Measurements from ENCODE around the gene RPL10A.
A peak's percentile ranks its signal among the peaks of the same experiment; 100 is the strongest.
"Not testable (repeated sequence)": the region's sequence is repeated elsewhere in the genome, so short reads cannot be mapped to it uniquely, and the experiment has no call there.

RPL10A gene

GRCh38 chr6:35432291-35432690 is 35.9 kb upstream of the RPL10A start:
- TF ChIP-seq ZNF8 (CRISPR knock-in tag; IDR thresholded peaks at IDR 0.05) (no peak), ZNF70 (CRISPR knock-in tag; IDR thresholded peaks at IDR 0.05) (no peak), CSDC2 (CRISPR knock-in tag; IDR thresholded peaks at IDR 0.05) (no peak), POU6F1 (CRISPR knock-in tag; IDR thresholded peaks at IDR 0.05; ENCODE audit: borderline replicate concordance, low read depth) (no peak), PPARA (CRISPR knock-in tag; IDR thresholded peaks at IDR 0.05; ENCODE audit: borderline replicate concordance) (no peak), ZFP30 (CRISPR knock-in tag; IDR thresholded peaks at IDR 0.05) (no peak), SNAI2 (CRISPR knock-in tag; IDR thresholded peaks at IDR 0.05) (no peak), ISL1 (CRISPR knock-in tag; IDR thresholded peaks at IDR 0.05) (no peak)
- TF ChIP-seq, protein P1, sequence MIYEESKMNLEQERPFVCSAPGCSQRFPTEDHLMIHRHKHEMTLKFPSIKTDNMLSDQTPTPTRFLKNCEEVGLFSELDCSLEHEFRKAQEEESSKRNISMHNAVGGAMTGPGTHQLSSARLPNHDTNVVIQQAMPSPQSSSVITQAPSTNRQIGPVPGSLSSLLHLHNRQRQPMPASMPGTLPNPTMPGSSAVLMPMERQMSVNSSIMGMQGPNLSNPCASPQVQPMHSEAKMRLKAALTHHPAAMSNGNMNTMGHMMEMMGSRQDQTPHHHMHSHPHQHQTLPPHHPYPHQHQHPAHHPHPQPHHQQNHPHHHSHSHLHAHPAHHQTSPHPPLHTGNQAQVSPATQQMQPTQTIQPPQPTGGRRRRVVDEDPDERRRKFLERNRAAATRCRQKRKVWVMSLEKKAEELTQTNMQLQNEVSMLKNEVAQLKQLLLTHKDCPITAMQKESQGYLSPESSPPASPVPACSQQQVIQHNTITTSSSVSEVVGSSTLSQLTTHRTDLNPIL (CRISPR knock-in tag; IDR thresholded peaks at IDR 0.05; ENCODE audit: low read depth), result no peak
- no peak for ATAC-seq

DNA sequence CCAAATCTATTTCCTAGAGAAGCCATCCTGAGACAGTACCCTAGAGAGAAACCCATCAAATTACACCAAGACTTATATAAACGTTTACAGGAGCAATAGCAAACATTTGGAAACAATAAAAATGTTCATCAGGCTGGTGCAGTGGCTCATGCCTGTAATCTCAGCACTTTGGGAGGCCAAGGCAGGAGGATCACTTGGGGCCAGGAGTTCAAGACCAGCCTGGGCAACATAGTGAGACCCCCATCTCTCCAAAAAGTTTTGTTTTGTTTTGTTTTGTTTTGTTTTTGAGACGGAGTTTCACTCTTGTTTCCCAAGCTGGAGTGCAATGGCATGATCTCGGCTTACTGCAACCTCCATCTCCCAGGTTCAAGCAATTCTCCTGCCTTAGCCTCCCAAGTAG is 35.5 kb upstream of the RPL10A start:
- ATAC-seq, result not testable (repeated sequence)

DNA sequence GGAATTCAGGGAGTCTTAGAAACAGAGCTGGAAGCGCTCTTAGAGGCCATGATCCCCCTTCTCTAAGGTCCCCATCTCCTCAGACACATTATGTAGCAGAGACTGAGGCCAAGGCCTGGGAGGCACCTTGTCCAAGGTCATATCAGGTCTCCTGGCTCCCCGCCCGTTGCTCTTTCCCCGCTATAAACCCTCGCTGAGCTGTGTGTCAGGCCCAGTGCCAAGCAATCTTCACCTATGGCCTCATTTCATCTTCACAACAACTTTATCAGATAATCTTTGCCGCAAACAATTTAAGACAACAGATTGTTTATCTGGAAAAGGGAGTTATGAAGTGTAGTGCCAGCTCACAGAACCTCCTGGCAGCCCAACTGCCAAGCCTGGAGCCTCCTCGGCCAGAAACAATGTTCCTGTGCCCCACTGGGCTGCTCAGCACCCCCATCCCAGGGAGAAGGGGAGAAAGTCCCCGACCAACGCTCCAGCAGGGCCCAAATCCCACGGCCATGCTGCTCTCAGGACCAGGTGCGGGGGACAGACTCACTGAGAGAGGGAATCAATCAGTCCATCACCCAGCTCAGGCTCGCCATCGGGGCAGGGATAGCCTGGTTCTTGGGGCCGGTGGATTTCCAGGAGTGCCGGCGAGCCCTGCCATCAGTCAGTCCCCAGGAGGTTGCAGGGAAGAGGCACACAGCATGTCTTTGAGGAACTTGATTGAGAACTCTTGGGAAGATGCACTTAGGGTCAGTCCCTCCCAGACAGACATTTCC is 32.9 kb upstream of the RPL10A start:
- peak; percentile 27; the same call in 2 of the 3 replicates for ATAC-seq
- TF ChIP-seq ZNF8 (CRISPR knock-in tag; IDR thresholded peaks at IDR 0.05) (no peak), ZFP3 (CRISPR knock-in tag; IDR thresholded peaks at IDR 0.05) (no peak), ARNTL (CRISPR knock-in tag; IDR thresholded peaks at IDR 0.05; ENCODE audit: borderline replicate concordance, low read depth) (no peak), ZNF565 (CRISPR knock-in tag; conservative IDR thresholded peaks at IDR 0.05; ENCODE audit: low read depth) (no peak), TCF4 (CRISPR knock-in tag; IDR thresholded peaks at IDR 0.05; ENCODE audit: borderline replicate concordance) (no peak), ZNF70 (CRISPR knock-in tag; IDR thresholded peaks at IDR 0.05) (no peak), ISL1 (CRISPR knock-in tag; IDR thresholded peaks at IDR 0.05) (no peak), SNAI2 (CRISPR knock-in tag; IDR thresholded peaks at IDR 0.05) (no peak)

- no peak for ATAC-seq
Measured at GRCh38 chr6:35436071-35436857, 31.9 kb upstream of the RPL10A start.

More at GRCh38 chr6:35436071-35436857, 31.9 kb upstream of the RPL10A start:
- no peak for TF ChIP-seq ESRRG (CRISPR knock-in tag; IDR thresholded peaks at IDR 0.05)
- no peak for TF ChIP-seq PPARA (CRISPR knock-in tag; IDR thresholded peaks at IDR 0.05; ENCODE audit: borderline replicate concordance)
- TF ChIP-seq ZC3H10 (CRISPR knock-in tag; IDR thresholded peaks at IDR 0.05), result no peak
- TF ChIP-seq TSHZ2 (CRISPR knock-in tag; IDR thresholded peaks at IDR 0.05), result no peak
- no peak for TF ChIP-seq POU6F1 (CRISPR knock-in tag; IDR thresholded peaks at IDR 0.05; ENCODE audit: borderline replicate concordance, low read depth)
- TF ChIP-seq CSDC2 (CRISPR knock-in tag; IDR thresholded peaks at IDR 0.05), result no peak
- TF ChIP-seq SNAI2 (CRISPR knock-in tag; IDR thresholded peaks at IDR 0.05), result no peak
- TF ChIP-seq, protein P2, sequence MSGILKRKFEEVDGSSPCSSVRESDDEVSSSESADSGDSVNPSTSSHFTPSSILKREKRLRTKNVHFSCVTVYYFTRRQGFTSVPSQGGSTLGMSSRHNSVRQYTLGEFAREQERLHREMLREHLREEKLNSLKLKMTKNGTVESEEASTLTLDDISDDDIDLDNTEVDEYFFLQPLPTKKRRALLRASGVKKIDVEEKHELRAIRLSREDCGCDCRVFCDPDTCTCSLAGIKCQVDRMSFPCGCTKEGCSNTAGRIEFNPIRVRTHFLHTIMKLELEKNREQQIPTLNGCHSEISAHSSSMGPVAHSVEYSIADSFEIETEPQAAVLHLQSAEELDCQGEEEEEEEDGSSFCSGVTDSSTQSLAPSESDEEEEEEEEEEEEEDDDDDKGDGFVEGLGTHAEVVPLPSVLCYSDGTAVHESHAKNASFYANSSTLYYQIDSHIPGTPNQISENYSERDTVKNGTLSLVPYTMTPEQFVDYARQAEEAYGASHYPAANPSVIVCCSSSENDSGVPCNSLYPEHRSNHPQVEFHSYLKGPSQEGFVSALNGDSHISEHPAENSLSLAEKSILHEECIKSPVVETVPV (CRISPR knock-in tag; IDR thresholded peaks at IDR 0.05), result no peak
- no peak for TF ChIP-seq ZFP30 (CRISPR knock-in tag; IDR thresholded peaks at IDR 0.05)
- no peak for TF ChIP-seq TOX (CRISPR knock-in tag; IDR thresholded peaks at IDR 0.05; ENCODE audit: borderline replicate concordance)
- no peak for TF ChIP-seq BACH2 (CRISPR knock-in tag; IDR thresholded peaks at IDR 0.05; ENCODE audit: borderline replicate concordance)
- no peak for TF ChIP-seq ARNTL (CRISPR knock-in tag; IDR thresholded peaks at IDR 0.05; ENCODE audit: borderline replicate concordance, low read depth)
- TF ChIP-seq ZNF70 (CRISPR knock-in tag; IDR thresholded peaks at IDR 0.05), result no peak
- TF ChIP-seq OSR1 (CRISPR knock-in tag; IDR thresholded peaks at IDR 0.05), result no peak

Measured in SK-N-SH treated with all-trans-retinoic acid at 6 μM for 48 hours (cell line).